NCI-H2029 treated with DMSO at 0.1 percent for 48 hours (cell line): ENCODE measurements around the gene PCDHB6.
"Not testable (repeated sequence)": the region's sequence is repeated elsewhere in the genome, so short reads cannot be mapped to it uniquely, and the experiment has no call there.

ENCODE experiments used
- DNase-seq: peaks from one replicate; lab custom pipeline; 2025; lab: John Stamatoyannopoulos, UW

Gene PCDHB6

GRCh38 chr5:141149812-141150211, at the start of gene PCDHB6:
Gene PCDHB6 (plus strand): TSS chr5:141150057. CDS start chr5:141150258, 201 bp downstream.
- DNase-seq = no peak

- DNase-seq = peak; percentile 24
Observed at GRCh38 chr5:141100243-141100805, 49.5 kb upstream of the PCDHB6 start, which contains the start of gene PCDHB3. Gene PCDHB3 (plus strand): TSS chr5:141100473. CDS start chr5:141100650, 177 bp downstream.

GRCh38 chr5:141101059-141101458, 48.8 kb upstream of the PCDHB6 start:
- no peak for DNase-seq

- not testable (repeated sequence) for DNase-seq
Observed at GRCh38 chr5:141102070-141102469, 47.8 kb upstream of the PCDHB6 start.

- not testable (repeated sequence) for DNase-seq
Observed at GRCh38 chr5:141102471-141102870, 47.4 kb upstream of the PCDHB6 start.

- no peak for DNase-seq
Observed at GRCh38 chr5:141105350-141105749, 44.5 kb upstream of the PCDHB6 start.

- DNase-seq = no peak
Observed at GRCh38 chr5:141119250-141119649, 30.6 kb upstream of the PCDHB6 start.

GRCh38 chr5:141121563-141121962, 28.3 kb upstream of the PCDHB6 start, which contains the start of gene PCDHB4:
Gene PCDHB4 (plus strand): TSS chr5:141121818. CDS start chr5:141121999, 181 bp downstream.
- DNase-seq = peak; percentile 37

- DNase-seq = peak; percentile 34
Observed at GRCh38 chr5:141121985-141122384, 27.9 kb upstream of the PCDHB6 start.

GRCh38 chr5:141123396-141124135, 26.3 kb upstream of the PCDHB6 start:
- not testable (repeated sequence) for DNase-seq

GRCh38 chr5:141127305-141127704, 22.6 kb upstream of the PCDHB6 start:
- no peak for DNase-seq

GRCh38 chr5:141135030-141135717, 14.7 kb upstream of the PCDHB6 start, which contains the start of gene PCDHB5:
Gene PCDHB5 (plus strand): TSS chr5:141135206. CDS start chr5:141135435, 229 bp downstream.
- no peak for DNase-seq

- DNase-seq = no peak
Observed at GRCh38 chr5:141135718-141136266, 14.1 kb upstream of the PCDHB6 start.

GRCh38 chr5:141137346-141137745, 12.5 kb upstream of the PCDHB6 start:
- DNase-seq = not testable (repeated sequence)

- no peak for DNase-seq
Observed at GRCh38 chr5:141150224-141150992, 551 bp downstream of the PCDHB6 start.

- no peak for DNase-seq
Observed at GRCh38 chr5:141150993-141151325, 1.1 kb downstream of the PCDHB6 start.

GRCh38 chr5:141151632-141152031, 1.8 kb downstream of the PCDHB6 start:
- not testable (repeated sequence) for DNase-seq

GRCh38 chr5:141152096-141152495, 2.2 kb downstream of the PCDHB6 start:
- DNase-seq = not testable (repeated sequence)

- DNase-seq = no peak
Observed at GRCh38 chr5:141155540-141156374, 5.9 kb downstream of the PCDHB6 start.

GRCh38 chr5:141157356-141157755, 7.5 kb downstream of the PCDHB6 start:
- DNase-seq = not testable (repeated sequence)

- DNase-seq = not testable (repeated sequence)
Observed at GRCh38 chr5:141157901-141158300, 8.0 kb downstream of the PCDHB6 start.
